IMR-90 (cell line): ENCODE measurements around the gene C1orf116.

Experiments used
- BHLHE40 ChIP-seq: fragments of 150-350 bp; IDR thresholded peaks from 2 replicates; pipeline ENCODE4 v1.6.1; 2016; ENCODE audit warnings: mild to moderate bottlenecking, low read depth, low read length
- CEBPB ChIP-seq: IDR thresholded peaks from 2 replicates; pipeline ENCODE4 v1.6.1; 2012; ENCODE audit warnings: low read depth, low read length, improper control_type of control experiment
- CHD1 ChIP-seq: IDR thresholded peaks from 2 replicates; pipeline ENCODE4 v1.6.1; 2012; ENCODE audit warnings: low read depth, low read length, improper control_type of control experiment
- FOS ChIP-seq: fragments of 150-350 bp; IDR thresholded peaks from 2 replicates; pipeline ENCODE4 v1.6.1; 2016; ENCODE audit warnings: low read depth, low read length
- MAFK ChIP-seq: IDR thresholded peaks from 2 replicates; pipeline ENCODE4 v1.6.1; 2012; ENCODE audit warnings: low read depth, low read length, improper control_type of control experiment
- MAZ ChIP-seq: IDR thresholded peaks from 2 replicates; pipeline ENCODE4 v1.6.1; 2012; ENCODE audit warnings: low read depth, mild to moderate bottlenecking, low read length, improper control_type of control experiment, moderate library complexity, borderline replicate concordance
- MXI1 ChIP-seq: IDR thresholded peaks from 2 replicates; pipeline ENCODE4 v1.6.1; 2012; ENCODE audit warnings: low read depth, mild to moderate bottlenecking, low read length, moderate library complexity, borderline replicate concordance
- NFE2L2 ChIP-seq: fragments of 150-350 bp; IDR thresholded peaks from 2 replicates; pipeline ENCODE4 v1.6.1; 2016; ENCODE audit warnings: low read depth, mild to moderate bottlenecking, low read length
- POLR2A ChIP-seq: IDR thresholded peaks from 2 replicates; pipeline ENCODE4 v1.6.1; 2012; ENCODE audit warnings: mild to moderate bottlenecking, low read depth, low read length
- RAD21 ChIP-seq: IDR thresholded peaks from 2 replicates; pipeline ENCODE4 v1.6.1; 2012; ENCODE audit warnings: low read length, improper control_type of control experiment
- RCOR1 ChIP-seq: IDR thresholded peaks from 2 replicates; pipeline ENCODE4 v1.6.1; 2012; ENCODE audit warnings: mild to moderate bottlenecking, low read length, improper control_type of control experiment; ENCODE audit not compliant: insufficient replicate concordance
- USF2 ChIP-seq: fragments of 150-350 bp; IDR thresholded peaks from 2 replicates; pipeline ENCODE4 v1.6.1; 2017; ENCODE audit warnings: mild to moderate bottlenecking, antibody characterized with exemption, low read length, low read depth
- TF ChIP-seq, protein P1 (sequence below): conservative IDR thresholded peaks from 2 replicates; pipeline ENCODE4 v1.5.1; 2012; ENCODE audit warnings: mild to moderate bottlenecking, low read depth, low read length, improper control_type of control experiment
- TF ChIP-seq, protein P2 (sequence below): fragments of 150-350 bp; IDR thresholded peaks from 2 replicates; pipeline ENCODE4 v1.6.1; 2016; ENCODE audit warnings: low read depth, mild to moderate bottlenecking, low read length, moderate library complexity, borderline replicate concordance

GRCh38 chr1:207049054-207049453 lies 16.5 kb upstream of the C1orf116 start:
- TF ChIP-seq POLR2A (no peak), CEBPB (no peak), RCOR1 (no peak), FOS (no peak), MAFK (no peak), BHLHE40 (no peak), USF2 (no peak), MXI1 (no peak), MAZ (no peak), NFE2L2 (no peak), RAD21 (no peak), CHD1 (no peak)
- TF ChIP-seq, protein P1, sequence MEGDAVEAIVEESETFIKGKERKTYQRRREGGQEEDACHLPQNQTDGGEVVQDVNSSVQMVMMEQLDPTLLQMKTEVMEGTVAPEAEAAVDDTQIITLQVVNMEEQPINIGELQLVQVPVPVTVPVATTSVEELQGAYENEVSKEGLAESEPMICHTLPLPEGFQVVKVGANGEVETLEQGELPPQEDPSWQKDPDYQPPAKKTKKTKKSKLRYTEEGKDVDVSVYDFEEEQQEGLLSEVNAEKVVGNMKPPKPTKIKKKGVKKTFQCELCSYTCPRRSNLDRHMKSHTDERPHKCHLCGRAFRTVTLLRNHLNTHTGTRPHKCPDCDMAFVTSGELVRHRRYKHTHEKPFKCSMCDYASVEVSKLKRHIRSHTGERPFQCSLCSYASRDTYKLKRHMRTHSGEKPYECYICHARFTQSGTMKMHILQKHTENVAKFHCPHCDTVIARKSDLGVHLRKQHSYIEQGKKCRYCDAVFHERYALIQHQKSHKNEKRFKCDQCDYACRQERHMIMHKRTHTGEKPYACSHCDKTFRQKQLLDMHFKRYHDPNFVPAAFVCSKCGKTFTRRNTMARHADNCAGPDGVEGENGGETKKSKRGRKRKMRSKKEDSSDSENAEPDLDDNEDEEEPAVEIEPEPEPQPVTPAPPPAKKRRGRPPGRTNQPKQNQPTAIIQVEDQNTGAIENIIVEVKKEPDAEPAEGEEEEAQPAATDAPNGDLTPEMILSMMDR = no peak
- TF ChIP-seq, protein P2, sequence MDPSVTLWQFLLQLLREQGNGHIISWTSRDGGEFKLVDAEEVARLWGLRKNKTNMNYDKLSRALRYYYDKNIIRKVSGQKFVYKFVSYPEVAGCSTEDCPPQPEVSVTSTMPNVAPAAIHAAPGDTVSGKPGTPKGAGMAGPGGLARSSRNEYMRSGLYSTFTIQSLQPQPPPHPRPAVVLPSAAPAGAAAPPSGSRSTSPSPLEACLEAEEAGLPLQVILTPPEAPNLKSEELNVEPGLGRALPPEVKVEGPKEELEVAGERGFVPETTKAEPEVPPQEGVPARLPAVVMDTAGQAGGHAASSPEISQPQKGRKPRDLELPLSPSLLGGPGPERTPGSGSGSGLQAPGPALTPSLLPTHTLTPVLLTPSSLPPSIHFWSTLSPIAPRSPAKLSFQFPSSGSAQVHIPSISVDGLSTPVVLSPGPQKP = no peak
